Coronary artery (tissue), 2 donors: ENCODE data around the gene ABT1.

ENCODE experiments used
- DNase-seq: peaks from one replicate; pipeline ENCODE4 v3.0.0-alpha.2; 2017; ENCODE audit warnings: low spot score
- H3K27ac ChIP-seq, 2 donors: fragments of 200-600 bp; sonication (generic); one replicate each; pipeline ENCODE4 v1.5.1; 2016 to 2019
- H3K4me3 ChIP-seq: fragments of 200-600 bp; sonication (generic); 2 replicates; pipeline ENCODE4 v1.5.1; 2016; ENCODE audit warnings: mild to moderate bottlenecking, moderate library complexity
- TF ChIP-seq, protein P1 (sequence below): fragments of 200-600 bp; sonication (generic); IDR thresholded peaks from one replicate; pipeline ENCODE4 v1.5.1; 2019; ENCODE audit warnings: antibody characterized with exemption

Gene ABT1

DNA sequence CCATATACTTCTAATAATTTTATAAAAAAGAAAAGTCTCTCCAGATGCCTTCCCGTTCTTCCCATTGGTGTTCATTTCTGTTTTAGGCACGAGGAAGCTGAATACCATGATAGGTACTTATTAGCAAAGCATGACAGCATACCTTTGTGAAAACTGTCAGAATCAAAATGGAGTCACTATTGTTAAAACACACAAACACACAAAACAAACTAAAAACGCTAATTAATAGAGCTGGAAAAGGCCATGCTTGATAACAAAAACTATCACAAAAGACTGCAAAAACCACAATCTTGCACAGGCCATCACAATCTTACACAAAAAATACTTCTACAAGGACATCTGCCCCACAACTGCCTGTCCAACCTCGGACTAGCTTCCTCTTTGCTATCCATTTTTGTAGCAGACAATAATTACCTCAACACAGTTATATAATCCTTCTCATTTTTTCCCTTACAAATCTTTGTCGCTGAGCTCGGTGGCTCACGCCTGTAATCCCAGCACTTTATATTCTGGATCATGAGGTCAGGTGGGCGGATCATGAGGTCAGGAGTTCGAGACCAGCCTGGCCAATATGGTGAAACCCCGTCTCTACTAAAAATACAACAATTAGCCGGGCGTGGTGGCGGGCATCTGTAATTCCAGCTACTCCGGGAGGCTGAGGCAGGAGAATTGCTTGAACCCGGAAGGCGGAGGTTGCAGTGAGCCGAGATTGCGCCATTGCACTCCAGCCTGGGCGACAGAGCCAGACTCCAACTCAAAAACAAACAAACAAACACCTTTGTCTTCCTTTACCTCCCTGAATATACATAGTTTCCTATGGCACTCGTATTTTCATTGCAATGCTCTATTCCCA, 3.2 kb upstream of the ABT1 start:
- Histone ChIP-seq H3K27ac (no peak overlapping the region), H3K4me3 (no peak overlapping the region)
- TF ChIP-seq, protein P1, sequence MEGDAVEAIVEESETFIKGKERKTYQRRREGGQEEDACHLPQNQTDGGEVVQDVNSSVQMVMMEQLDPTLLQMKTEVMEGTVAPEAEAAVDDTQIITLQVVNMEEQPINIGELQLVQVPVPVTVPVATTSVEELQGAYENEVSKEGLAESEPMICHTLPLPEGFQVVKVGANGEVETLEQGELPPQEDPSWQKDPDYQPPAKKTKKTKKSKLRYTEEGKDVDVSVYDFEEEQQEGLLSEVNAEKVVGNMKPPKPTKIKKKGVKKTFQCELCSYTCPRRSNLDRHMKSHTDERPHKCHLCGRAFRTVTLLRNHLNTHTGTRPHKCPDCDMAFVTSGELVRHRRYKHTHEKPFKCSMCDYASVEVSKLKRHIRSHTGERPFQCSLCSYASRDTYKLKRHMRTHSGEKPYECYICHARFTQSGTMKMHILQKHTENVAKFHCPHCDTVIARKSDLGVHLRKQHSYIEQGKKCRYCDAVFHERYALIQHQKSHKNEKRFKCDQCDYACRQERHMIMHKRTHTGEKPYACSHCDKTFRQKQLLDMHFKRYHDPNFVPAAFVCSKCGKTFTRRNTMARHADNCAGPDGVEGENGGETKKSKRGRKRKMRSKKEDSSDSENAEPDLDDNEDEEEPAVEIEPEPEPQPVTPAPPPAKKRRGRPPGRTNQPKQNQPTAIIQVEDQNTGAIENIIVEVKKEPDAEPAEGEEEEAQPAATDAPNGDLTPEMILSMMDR: no peak
- DNase-seq: no peak

- Histone ChIP-seq H3K4me3 (no peak overlapping the region), H3K27ac (no peak overlapping the region)
- DNase-seq: no peak
- TF ChIP-seq, protein P1: no peak
These were observed 2.6 kb upstream of the ABT1 start for GRCh38 chr6:26594131-26594498.

GRCh38 chr6:26594730-26595632, 1.8 kb upstream of the ABT1 start:
- TF ChIP-seq, protein P1: no peak
- Histone ChIP-seq H3K27ac (peak overlapping the region; percentile 73 to 84), H3K4me3 (peak overlapping the region; percentile 86)
- no peak for DNase-seq

GRCh38 chr6:26595669-26596269, 984 bp upstream of the ABT1 start:
- Histone ChIP-seq H3K27ac (peak overlapping the region; percentile 73 to 84), H3K4me3 (peak overlapping the region; percentile 86)
- DNase-seq: peak; percentile 91
- TF ChIP-seq, protein P1: peak; percentile 87

GRCh38 chr6:26597389-26597766, 625 bp downstream of the ABT1 start:
- H3K4me3 ChIP-seq: peak overlapping the region; percentile 86
- H3K27ac ChIP-seq: peak overlapping the region; percentile 73 to 79
- no peak for DNase-seq
- TF ChIP-seq, protein P1: no peak

GRCh38 chr6:26597821-26598220, 1.1 kb downstream of the ABT1 start:
- TF ChIP-seq, protein P1: no peak
- DNase-seq: no peak
- Histone ChIP-seq H3K27ac (no peak overlapping the region), H3K4me3 (peak overlapping the region; percentile 86)
